HEK293T (cell line): Measurements from ENCODE around the gene TRIP11.

ENCODE experiments used
- CTCF ChIA-PET: fragments of 350-600 bp; formaldehyde crosslinking; extraction: SDS; loops from one replicate; lab custom pipeline; 2021; ENCODE audit warnings: antibody characterized with exemption, inconsistent platforms; lab: Yijun Ruan, JAX
- POLR2A ChIA-PET: fragments of 350-600 bp; formaldehyde crosslinking; extraction: SDS; loops from one replicate; lab custom pipeline; 2020; ENCODE audit warnings: antibody characterized with exemption, inconsistent platforms; lab: Yijun Ruan, JAX
- DNase-seq: peaks from one replicate; pipeline ENCODE4 v3.0.0; 2012; ENCODE audit warnings: mixed read lengths; ENCODE audit errors: extremely low spot score
- ARNT ChIP-seq: fragments of 450-650 bp; IDR thresholded peaks from 2 replicates; pipeline ENCODE4 v1.6.1; 2017; ENCODE audit warnings: mild to moderate bottlenecking
- BHLHE40 ChIP-seq: fragments of 450-650 bp; IDR thresholded peaks from 2 replicates; pipeline ENCODE4 v1.6.1; 2016; ENCODE audit warnings: mild to moderate bottlenecking, moderate library complexity, borderline replicate concordance
- CTBP1 ChIP-seq: fragments of 450-650 bp; IDR thresholded peaks from 2 replicates; pipeline ENCODE4 v1.6.1; 2016; ENCODE audit warnings: borderline replicate concordance
- ELF4 ChIP-seq: fragments of 450-650 bp; IDR thresholded peaks from 2 replicates; pipeline ENCODE4 v1.6.1; 2017; ENCODE audit warnings: antibody characterized with exemption
- FOXA1 ChIP-seq: fragments of 450-650 bp; IDR thresholded peaks from 2 replicates; pipeline ENCODE4 v1.6.1; 2016; ENCODE audit warnings: mild to moderate bottlenecking
- FOXK2 ChIP-seq: fragments of 450-650 bp; IDR thresholded peaks from 2 replicates; pipeline ENCODE4 v1.6.1; 2016; ENCODE audit warnings: mild to moderate bottlenecking
- FOXM1 ChIP-seq: fragments of 450-650 bp; IDR thresholded peaks from 2 replicates; pipeline ENCODE4 v1.6.1; 2017; ENCODE audit warnings: mild to moderate bottlenecking, borderline replicate concordance
- HDGF ChIP-seq: fragments of 450-650 bp; IDR thresholded peaks from 2 replicates; pipeline ENCODE4 v1.6.1; 2017; ENCODE audit warnings: antibody characterized with exemption, borderline replicate concordance
- L3MBTL2 ChIP-seq: fragments of 450-650 bp; conservative IDR thresholded peaks from 2 replicates; pipeline ENCODE4 v1.6.1; 2016; ENCODE audit warnings: mild to moderate bottlenecking
- LEF1 ChIP-seq: fragments of 450-650 bp; IDR thresholded peaks from 2 replicates; pipeline ENCODE4 v1.6.1; 2017; ENCODE audit warnings: mild to moderate bottlenecking, borderline replicate concordance
- NFRKB ChIP-seq: fragments of 450-650 bp; IDR thresholded peaks from 2 replicates; pipeline ENCODE4 v1.6.1; 2016; ENCODE audit warnings: mild to moderate bottlenecking, moderate library complexity
- PKNOX1 ChIP-seq: fragments of 450-650 bp; IDR thresholded peaks from 2 replicates; pipeline ENCODE4 v1.6.1; 2016
- SP1 ChIP-seq: fragments of 450-650 bp; IDR thresholded peaks from 2 replicates; pipeline ENCODE4 v1.6.1; 2017
- SUZ12 ChIP-seq: fragments of 450-650 bp; IDR thresholded peaks from 2 replicates; pipeline ENCODE4 v1.6.1; 2016; ENCODE audit warnings: mild to moderate bottlenecking
- TARDBP ChIP-seq: fragments of 450-650 bp; IDR thresholded peaks from 2 replicates; pipeline ENCODE4 v1.6.1; 2016
- ZNF384 ChIP-seq: fragments of 450-650 bp; IDR thresholded peaks from 2 replicates; pipeline ENCODE4 v1.6.1; 2016

Gene TRIP11

GRCh38 chr14:92041203-92041602, 1.3 kb upstream of the TRIP11 start:
- no peak for TF ChIP-seq SUZ12
- DNase-seq: no peak
- ChIA-PET POLR2A (interaction anchor here (1.1 to 3.0 kb wide), 5 partner anchors 12 to 707 kb away, joined by 3 to 20 read pairs (median 14); partner anchors contain the start of genes ATXN3 and LGMN), CTCF (no interaction called here)

- CTCF ChIA-PET: interaction anchor here (0.6 kb wide), 1 partner anchor 705 kb away, joined by 13 read pairs; no protein-coding TSS in a partner anchor
- no peak for TF ChIP-seq PKNOX1
- peak; percentile 34 for DNase-seq
- POLR2A ChIA-PET: interaction anchor here (0.6 to 3.0 kb wide), 19 partner anchors 9 to 708 kb away, joined by 3 to 20 read pairs (median 4); partner anchors contain the start of genes ATXN3, CPSF2, LGMN and NDUFB1
These were observed 682 bp upstream of the TRIP11 start for GRCh38 chr14:92040431-92041051.

GRCh38 chr14:92039063-92039718, 668 bp downstream of the TRIP11 start:
- TF ChIP-seq ELF4: no peak
- no peak for TF ChIP-seq NFRKB
- TF ChIP-seq LEF1: no peak
- no peak for TF ChIP-seq CTBP1
- no peak for TF ChIP-seq FOXM1
- TF ChIP-seq PKNOX1: peak; percentile 95
- ChIA-PET POLR2A (interaction anchor here (1.0 to 3.0 kb wide), 13 partner anchors 8 to 300 kb away, joined by 3 to 20 read pairs (median 4); partner anchors contain the start of genes ATXN3, CPSF2 and NDUFB1), CTCF (no interaction called here)
- peak; percentile 71 for DNase-seq

GRCh38 chr14:92037989-92038388, 1.9 kb downstream of the TRIP11 start:
- ChIA-PET POLR2A (no interaction called here), CTCF (no interaction called here)
- DNase-seq: no peak
- TF ChIP-seq L3MBTL2 (no peak), HDGF (no peak), BHLHE40 (no peak), SP1 (no peak), FOXA1 (no peak), NFRKB (no peak), ELF4 (no peak), ARNT (no peak), FOXK2 (no peak), LEF1 (no peak), FOXM1 (no peak), TARDBP (no peak), SUZ12 (no peak), CTBP1 (no peak), PKNOX1 (no peak), ZNF384 (no peak)

GRCh38 chr14:92035890-92036289, 4.0 kb downstream of the TRIP11 start:
- TF ChIP-seq NFRKB (no peak), LEF1 (no peak), CTBP1 (no peak), L3MBTL2 (no peak), BHLHE40 (no peak), PKNOX1 (no peak), SUZ12 (no peak), FOXK2 (no peak)

GRCh38 chr14:92033906-92034687, 5.8 kb downstream of the TRIP11 start:
- POLR2A ChIA-PET: no interaction called here
- no peak for DNase-seq
- CTCF ChIA-PET: no interaction called here
- no peak for TF ChIP-seq ARNT
- TF ChIP-seq BHLHE40: no peak
- TF ChIP-seq TARDBP: no peak
- no peak for TF ChIP-seq ZNF384
- no peak for TF ChIP-seq FOXM1
- no peak for TF ChIP-seq FOXA1
- TF ChIP-seq CTBP1: no peak
- TF ChIP-seq ELF4: no peak
- TF ChIP-seq LEF1: no peak
- TF ChIP-seq PKNOX1: no peak
- no peak for TF ChIP-seq SP1
- TF ChIP-seq FOXK2: no peak
- no peak for TF ChIP-seq L3MBTL2
- TF ChIP-seq SUZ12: no peak
- TF ChIP-seq HDGF: no peak
- TF ChIP-seq NFRKB: no peak

More at GRCh38 chr14:92035890-92036289, 4.0 kb downstream of the TRIP11 start:
- ChIA-PET CTCF (no interaction called here), POLR2A (no interaction called here)
- no peak for DNase-seq
